OCI-LY7 (cell line): ENCODE measurements around the gene FOXI1. TPM values are rescaled to one million over a fixed set of nuclear protein-coding genes. Genes with fewer than 3 reads are reported as not detected.

Experiments used
- BruUV-seq: library from RNA; stranded (reverse); fragments of 400-500 nt; replicated peaks from 2 replicates; lab custom pipeline; 2021; lab: Mats Ljungman, UMichigan
- CTCF ChIA-PET: fragments of 300-600 bp; sonication (Branson Sonifier 250); formaldehyde crosslinking; loops from one replicate; lab custom pipeline; 2022; ENCODE audit warnings: antibody characterized with exemption; ENCODE audit not compliant: unreplicated experiment; lab: Charles Lee
- POLR2A ChIA-PET: fragments of 300-600 bp; sonication (Branson Sonifier 250); formaldehyde crosslinking; loops from one replicate; lab custom pipeline; 2022; ENCODE audit warnings: antibody characterized with exemption; lab: Charles Lee
- DNase-seq: peaks from one replicate; pipeline ENCODE4 v3.0.0-alpha.2; 2015; ENCODE audit warnings: low spot score
- H2AFZ ChIP-seq: fragments of 200-600 bp; sonication (generic), shearing (Covaris generic); 2 replicates; pipeline ENCODE4 v1.6.1; 2014; ENCODE audit warnings: mild to moderate bottlenecking, antibody characterized with exemption, low read length, moderate library complexity
- H3K27ac ChIP-seq: fragments of 200-600 bp; sonication (generic); 2 replicates; pipeline ENCODE4 v1.5.1; 2014; ENCODE audit warnings: mixed run types, low read depth, mild to moderate bottlenecking, moderate library complexity, low read length, inconsistent platforms; ENCODE audit not compliant: poor library complexity, severe bottlenecking
- H3K36me3 ChIP-seq: fragments of 200-600 bp; sonication (generic); 2 replicates; pipeline ENCODE4 v1.6.1; 2014; ENCODE audit warnings: mild to moderate bottlenecking, antibody characterized with exemption, low read length, moderate library complexity, mixed read lengths; ENCODE audit not compliant: insufficient read depth
- H3K4me1 ChIP-seq: fragments of 200-600 bp; sonication (generic); 2 replicates; pipeline ENCODE4 v1.5.1; 2014; ENCODE audit warnings: mild to moderate bottlenecking, low read length; ENCODE audit not compliant: insufficient read depth, poor library complexity, severe bottlenecking
- H3K4me2 ChIP-seq: fragments of 200-600 bp; sonication (generic); 2 replicates; pipeline ENCODE4 v1.6.1; 2014; ENCODE audit warnings: mild to moderate bottlenecking, low read length
- H3K4me3 ChIP-seq: fragments of 200-600 bp; sonication (generic); 2 replicates; pipeline ENCODE4 v1.5.1; 2014; ENCODE audit warnings: mild to moderate bottlenecking, low read depth, low read length; ENCODE audit not compliant: poor library complexity, severe bottlenecking
- H3K79me2 ChIP-seq: fragments of 200-600 bp; sonication (generic); 2 replicates; pipeline ENCODE4 v1.6.1; 2016; ENCODE audit warnings: low read depth, mild to moderate bottlenecking, low read length, moderate library complexity, mixed read lengths; ENCODE audit not compliant: insufficient read depth
- H3K9me2 ChIP-seq: fragments of 200-600 bp; sonication (generic); 2 replicates; pipeline ENCODE4 v1.6.1; 2016; ENCODE audit warnings: mild to moderate bottlenecking, low read length, mixed read lengths; ENCODE audit not compliant: insufficient read depth
- H3K9me3 ChIP-seq: fragments of 200-600 bp; sonication (generic); 2 replicates; pipeline ENCODE4 v1.6.1; 2014; ENCODE audit warnings: mild to moderate bottlenecking, mixed run types, low read length, mixed read lengths
- H4K20me1 ChIP-seq: fragments of 200-600 bp; sonication (generic); 2 replicates; pipeline ENCODE4 v1.6.1; 2014; ENCODE audit warnings: mild to moderate bottlenecking, antibody characterized with exemption, low read length, moderate library complexity, mixed read lengths; ENCODE audit not compliant: insufficient read depth
- CTCF ChIP-seq: fragments of 200-600 bp; sonication (generic); conservative IDR thresholded peaks from 2 replicates; pipeline ENCODE4 v1.5.1; 2014; ENCODE audit warnings: mild to moderate bottlenecking, antibody characterized with exemption, low read length, moderate library complexity, mixed read lengths
- EZH2phosphoT487 ChIP-seq: fragments of 200-600 bp; sonication (generic); IDR thresholded peaks from 2 replicates; pipeline ENCODE4 v1.6.1; 2018; ENCODE audit warnings: low read depth, borderline replicate concordance, mild to moderate bottlenecking, mixed run types, antibody characterized with exemption, low read length, moderate library complexity, mixed read lengths
- intact Hi-C: fragments of 100-400 bp; cut with micrococcal nuclease; formaldehyde crosslinking; loops from one replicate; pipeline ENCODE4 v1.10.0; 2022; ENCODE audit not compliant: unreplicated experiment
- total RNA-seq, 2 experiments: library from RNA; depleted of rRNA in 1 of 2; stranded (reverse); fragments of >200 nt in 1 of 2; shearing (Covaris generic) in 1 of 2; gene quantifications; 2 replicates each; pipeline ENCODE4 v1.2.3, GENCODE V29; 2014 to 2022

The FOXI1 gene
- total RNA-seq, 2 experiments from 2014 or later = not detected

- Histone ChIP-seq H3K4me3 (no peak overlapping the region), H3K27ac (no peak overlapping the region), H3K4me1 (no peaks in the 10 kb centered on the region), H3K36me3 (no peaks in the 10 kb centered on the region), H2AFZ (no peak overlapping the region), H4K20me1 (no peaks in the 10 kb centered on the region), H3K79me2 (no peaks in the 10 kb centered on the region), H3K9me3 (no peaks in the 10 kb centered on the region), H3K9me2 (no peaks in the 10 kb centered on the region), H3K4me2 (no peak overlapping the region)
- CTCF ChIA-PET = interaction anchor here (0.6 kb wide), 1 partner anchor 39 kb away, joined by 3 read pairs; no protein-coding TSS in a partner anchor
- no peak for DNase-seq
- no peak for TF ChIP-seq CTCF
- POLR2A ChIA-PET = no interaction called here
- intact Hi-C loops = no loop called here
- no TSS peak for BruUV-seq
These were observed 3.6 kb downstream of the FOXI1 start for GRCh38 chr5:170109059-170110031.

GRCh38 chr5:170110403-170111087 is 4.8 kb downstream of the FOXI1 start:
- TF ChIP-seq CTCF (no peak), EZH2phosphoT487 (no peak)
- H3K9me2 ChIP-seq = no peaks in the 10 kb centered on the region
- H3K27ac ChIP-seq = no peak overlapping the region
- no peak overlapping the region for H3K4me3 ChIP-seq
- POLR2A ChIA-PET = interaction anchor here (0.6 kb wide), 1 partner anchor 849 kb away, joined by 3 read pairs; no protein-coding TSS in a partner anchor
- no peaks in the 10 kb centered on the region for H3K4me1 ChIP-seq
- H4K20me1 ChIP-seq = no peaks in the 10 kb centered on the region
- no peaks in the 10 kb centered on the region for H3K79me2 ChIP-seq
- H2AFZ ChIP-seq = no peak overlapping the region
- no peaks in the 10 kb centered on the region for H3K9me3 ChIP-seq
- intact Hi-C loops = no loop called here
- no peak overlapping the region for H3K4me2 ChIP-seq
- BruUV-seq = no TSS peak
- CTCF ChIA-PET = no interaction called here
- no peaks in the 10 kb centered on the region for H3K36me3 ChIP-seq
- DNase-seq = no peak
